Hepatocyte (in vitro differentiated cells): Measurements from ENCODE around the gene LRRC4C.

Source experiments
- EZH2phosphoT487 ChIP-seq: fragments of 200-600 bp; sonication (generic); IDR thresholded peaks from one replicate; pipeline ENCODE4 v1.6.1; 2018; ENCODE audit warnings: antibody characterized with exemption, mild to moderate bottlenecking, low read depth, moderate library complexity; ENCODE audit not compliant: unreplicated experiment, severe bottlenecking
- TF ChIP-seq, protein P1 (sequence below): fragments of 200-600 bp; sonication (generic); IDR thresholded peaks from 2 replicates; pipeline ENCODE4 v1.5.1; 2016; ENCODE audit warnings: antibody characterized with exemption, mild to moderate bottlenecking; ENCODE audit not compliant: poor library complexity

DNA sequence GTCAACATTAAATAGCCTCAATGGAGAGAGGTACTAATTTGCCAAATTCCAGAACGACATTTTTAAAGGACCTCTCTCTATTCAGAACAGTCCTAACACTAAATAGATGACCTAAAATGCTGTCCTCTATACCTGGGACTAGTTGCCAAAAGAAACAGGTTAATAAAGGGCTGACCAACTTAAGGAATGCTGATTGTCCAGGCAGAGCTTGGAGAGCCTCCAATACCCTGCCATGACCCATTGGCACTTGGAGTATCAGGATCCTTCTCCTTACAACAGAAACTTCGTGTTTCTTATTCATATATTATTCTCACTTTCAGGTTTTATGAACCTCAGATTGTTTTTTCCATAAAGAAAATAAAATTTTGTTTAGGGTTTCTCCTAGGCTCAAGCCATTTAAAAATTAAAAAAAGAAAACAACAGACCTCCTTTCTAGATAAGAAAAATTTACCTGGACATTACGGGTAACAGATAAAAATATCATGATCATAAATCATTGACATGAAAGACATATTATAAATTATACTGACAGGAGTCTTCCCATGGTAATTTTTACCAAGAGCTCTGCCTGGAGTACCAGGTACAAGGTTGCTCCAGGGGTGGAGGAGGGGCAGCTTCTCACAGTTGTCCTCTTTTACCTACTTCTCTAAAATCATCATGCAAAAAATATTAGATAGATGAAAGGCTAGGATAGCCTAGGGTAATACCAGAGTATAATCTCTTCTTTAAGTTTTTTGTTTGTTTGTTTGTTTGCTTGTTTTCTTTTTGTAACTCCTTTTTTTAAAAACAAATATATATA is 2.0 kb downstream of the LRRC4C start:
- no peak for TF ChIP-seq EZH2phosphoT487
- TF ChIP-seq, protein P1, sequence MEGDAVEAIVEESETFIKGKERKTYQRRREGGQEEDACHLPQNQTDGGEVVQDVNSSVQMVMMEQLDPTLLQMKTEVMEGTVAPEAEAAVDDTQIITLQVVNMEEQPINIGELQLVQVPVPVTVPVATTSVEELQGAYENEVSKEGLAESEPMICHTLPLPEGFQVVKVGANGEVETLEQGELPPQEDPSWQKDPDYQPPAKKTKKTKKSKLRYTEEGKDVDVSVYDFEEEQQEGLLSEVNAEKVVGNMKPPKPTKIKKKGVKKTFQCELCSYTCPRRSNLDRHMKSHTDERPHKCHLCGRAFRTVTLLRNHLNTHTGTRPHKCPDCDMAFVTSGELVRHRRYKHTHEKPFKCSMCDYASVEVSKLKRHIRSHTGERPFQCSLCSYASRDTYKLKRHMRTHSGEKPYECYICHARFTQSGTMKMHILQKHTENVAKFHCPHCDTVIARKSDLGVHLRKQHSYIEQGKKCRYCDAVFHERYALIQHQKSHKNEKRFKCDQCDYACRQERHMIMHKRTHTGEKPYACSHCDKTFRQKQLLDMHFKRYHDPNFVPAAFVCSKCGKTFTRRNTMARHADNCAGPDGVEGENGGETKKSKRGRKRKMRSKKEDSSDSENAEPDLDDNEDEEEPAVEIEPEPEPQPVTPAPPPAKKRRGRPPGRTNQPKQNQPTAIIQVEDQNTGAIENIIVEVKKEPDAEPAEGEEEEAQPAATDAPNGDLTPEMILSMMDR, result no peak
